ENCODE results near the gene CDX2. TPM values are rescaled to one million over a fixed set of nuclear protein-coding genes. Genes with fewer than 3 reads are reported as not detected.

The CDX2 gene
- total RNA-seq, 1 donor from 2014 or later: 0.33 TPM

- peak overlapping the region; percentile 77 for H3K4me3 Mint-ChIP-seq (ENCODE audit: unreplicated experiment)
- no peak for DNase-seq (ENCODE audit: low spot score)
- H3K4me1 Mint-ChIP-seq (ENCODE audit: unreplicated experiment): peaks cover 56% of the 10 kb centered on the region
- no peaks in the 10 kb centered on the region for H3K9me3 Mint-ChIP-seq (ENCODE audit: unreplicated experiment)
- no peak for TF ChIP-seq CTCF (IDR thresholded peaks at IDR 0.05; ENCODE audit: unreplicated experiment)
- H3K27ac Mint-ChIP-seq (ENCODE audit: unreplicated experiment): no peak overlapping the region
- peaks cover 3% of the 10 kb centered on the region for H3K36me3 Mint-ChIP-seq (ENCODE audit: low read depth, unreplicated experiment)
- H3K27me3 Mint-ChIP-seq (ENCODE audit: unreplicated experiment): peaks cover 44% of the 10 kb centered on the region
These were observed 41.4 kb downstream of the CDX2 start for GRCh38 chr13:27927444-27928352.

- TF ChIP-seq CTCF (IDR thresholded peaks at IDR 0.05; ENCODE audit: unreplicated experiment): no peak
- Mint-ChIP-seq H3K27me3 (ENCODE audit: unreplicated experiment) (peaks cover 47% of the 10 kb centered on the region), H3K36me3 (ENCODE audit: low read depth, unreplicated experiment) (peaks cover 3% of the 10 kb centered on the region), H3K4me3 (ENCODE audit: unreplicated experiment) (no peak overlapping the region), H3K27ac (ENCODE audit: unreplicated experiment) (no peak overlapping the region), H3K9me3 (ENCODE audit: unreplicated experiment) (no peaks in the 10 kb centered on the region), H3K4me1 (ENCODE audit: unreplicated experiment) (peaks cover 60% of the 10 kb centered on the region)
- DNase-seq (ENCODE audit: low spot score): no peak
These were observed 42.3 kb downstream of the CDX2 start for GRCh38 chr13:27926644-27927434.

- Mint-ChIP-seq H3K36me3 (ENCODE audit: low read depth, unreplicated experiment) (peaks cover 3% of the 10 kb centered on the region), H3K4me1 (ENCODE audit: unreplicated experiment) (peaks cover 60% of the 10 kb centered on the region), H3K9me3 (ENCODE audit: unreplicated experiment) (no peaks in the 10 kb centered on the region), H3K4me3 (ENCODE audit: unreplicated experiment) (no peak overlapping the region), H3K27ac (ENCODE audit: unreplicated experiment) (no peak overlapping the region), H3K27me3 (ENCODE audit: unreplicated experiment) (peaks cover 47% of the 10 kb centered on the region)
- TF ChIP-seq CTCF (IDR thresholded peaks at IDR 0.05; ENCODE audit: unreplicated experiment): no peak
- no peak for DNase-seq (ENCODE audit: low spot score)
These were observed 43.7 kb downstream of the CDX2 start for GRCh38 chr13:27925220-27925991.

- no peak for DNase-seq (ENCODE audit: low spot score)
- no peak for TF ChIP-seq CTCF (IDR thresholded peaks at IDR 0.05; ENCODE audit: unreplicated experiment)
- Mint-ChIP-seq H3K27me3 (ENCODE audit: unreplicated experiment) (peaks cover 43% of the 10 kb centered on the region), H3K36me3 (ENCODE audit: low read depth, unreplicated experiment) (peaks cover 3% of the 10 kb centered on the region), H3K4me1 (ENCODE audit: unreplicated experiment) (peaks cover 54% of the 10 kb centered on the region), H3K27ac (ENCODE audit: unreplicated experiment) (no peak overlapping the region), H3K4me3 (ENCODE audit: unreplicated experiment) (no peak overlapping the region), H3K9me3 (ENCODE audit: unreplicated experiment) (no peaks in the 10 kb centered on the region)
These were observed 44.5 kb downstream of the CDX2 start for GRCh38 chr13:27924529-27925141.

Measured in endothelial cell (in vitro differentiated cells).